Erythroblast (primary cell): ENCODE results near the gene CEBPA.

Experiments used
- GATA1 ChIP-seq: IDR thresholded peaks from 2 replicates; pipeline ENCODE4 v1.6.1; 2011; ENCODE audit warnings: low read depth, mild to moderate bottlenecking, control low read depth, low read length, moderate library complexity
- POLR2A ChIP-seq: IDR thresholded peaks from 2 replicates; pipeline ENCODE4 v1.6.1; 2011; ENCODE audit warnings: mild to moderate bottlenecking, low read length

GRCh38 chr19:33254245-33254824 lies 48.0 kb downstream of the CEBPA start:
- TF ChIP-seq POLR2A (no peak), GATA1 (no peak)
